Measurements from ENCODE around the gene GIMAP5. TPM values are rescaled to one million over a fixed set of nuclear protein-coding genes. Genes with fewer than 3 reads are reported as not detected.
A peak's percentile ranks its signal among the peaks of the same experiment; 100 is the strongest.

Gene GIMAP5
- total and polyA plus RNA-seq, 5 experiments from 2014 or later: 320 to 506 (median 364) TPM

DNA sequence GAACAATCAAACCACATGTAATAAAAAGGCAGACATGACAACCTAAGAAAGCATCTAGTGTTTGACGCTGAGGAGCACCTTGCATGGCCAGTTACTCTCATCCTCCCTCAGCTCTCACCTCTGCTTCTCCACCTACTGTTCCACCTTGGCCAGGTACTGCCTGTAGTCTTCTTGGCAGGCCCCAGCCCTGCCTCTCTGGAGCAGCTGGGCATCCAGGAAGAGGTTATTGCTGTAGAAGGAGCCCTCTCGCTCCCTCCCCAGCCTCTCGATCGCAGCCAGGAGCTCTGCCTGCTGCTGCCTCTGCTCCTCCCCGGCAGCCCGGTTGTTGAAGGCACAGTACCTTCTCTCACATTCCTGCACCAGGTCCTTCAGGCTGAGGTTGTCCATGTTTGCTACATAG, 9.7 kb downstream of the GIMAP5 start:
- DNase-seq: peak in 1 of 10 donors; percentile 30
- Mint-ChIP-seq H3K9me3 (no peaks in the 10 kb centered on the region), H3K4me3 (peak overlapping the region; percentile 56 to 88 (median 74)), H3K27me3 (no peaks in the 10 kb centered on the region), H3K36me3 (peaks cover 19 to 44% (median 35%) of the 10 kb centered on the region in 3 donors), H3K27ac (peak overlapping the region; percentile 89 to 100 (median 95)), H3K4me1 (peaks cover 59 to 95% (median 92%) of the 10 kb centered on the region in 4 donors)
- POLR2A ChIA-PET: interaction anchor here (0.7 to 16.2 kb wide), 25 partner anchors 7 to 303 kb away, joined by 3 to 245 read pairs (median 5); partner anchors contain the start of genes GIMAP1, GIMAP2, GIMAP4 and GIMAP5
- peak; percentile 49 to 61 for ATAC-seq

DNA sequence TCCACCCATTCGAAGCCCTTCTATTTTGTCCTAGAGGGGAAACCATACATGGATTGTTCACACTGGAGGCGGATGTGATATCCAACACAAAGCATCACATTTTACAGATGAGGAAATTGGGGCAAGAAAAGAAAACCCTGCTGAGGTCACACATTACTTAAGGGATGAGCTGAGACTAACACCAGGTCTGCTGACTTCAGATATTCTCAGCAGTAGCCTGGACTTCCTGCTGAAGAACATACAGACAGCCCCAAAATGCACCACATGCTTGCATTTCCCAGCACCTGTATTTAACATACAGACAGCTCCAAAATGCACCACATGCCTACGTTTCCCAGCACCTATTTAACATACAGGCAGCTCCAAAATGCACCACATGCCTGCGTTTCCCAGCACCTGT, 11.2 kb downstream of the GIMAP5 start:
- Mint-ChIP-seq H3K27me3 (no peaks in the 10 kb centered on the region), H3K27ac (peak overlapping the region; percentile 89 to 100 (median 95)), H3K4me3 (peak overlapping the region; percentile 16 to 88 (median 69)), H3K36me3 (peaks cover 8 to 30% (median 21%) of the 10 kb centered on the region in 3 donors), H3K9me3 (no peaks in the 10 kb centered on the region), H3K4me1 (peaks cover 51 to 93% (median 90%) of the 10 kb centered on the region in 4 donors)
- ATAC-seq (peak; percentile 37 to 61), DNase-seq (peak in 1 of 10 donors; percentile 57)
- POLR2A ChIA-PET: interaction anchor here (0.5 to 16.2 kb wide), 10 partner anchors 10 to 381 kb away, joined by 3 to 245 read pairs (median 18); partner anchors contain the start of genes GIMAP1, GIMAP2, GIMAP4 and GIMAP5

DNA sequence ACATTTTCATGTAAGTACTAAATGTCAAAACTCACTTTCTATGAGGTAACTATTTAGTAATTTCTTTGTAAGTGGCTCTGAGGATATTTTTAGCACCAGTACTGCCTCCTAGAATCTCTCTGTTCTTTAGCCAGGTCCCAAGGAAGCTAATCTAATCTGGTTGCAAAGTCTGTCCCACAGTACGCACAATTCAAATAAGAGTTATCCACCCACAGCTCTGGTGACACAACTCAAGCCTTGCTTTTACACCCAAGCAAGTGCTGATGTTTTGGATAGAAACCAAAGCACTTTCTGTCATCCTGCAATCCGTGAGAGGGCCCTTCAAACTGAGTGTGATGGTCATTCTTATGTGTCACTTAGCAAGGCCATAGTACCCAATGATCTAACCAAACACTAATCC, 14.5 kb downstream of the GIMAP5 start:
- H3K27ac Mint-ChIP-seq: peak overlapping the region in 9 of 10 donors; percentile 12 to 97 (median 84)
- POLR2A ChIA-PET: interaction anchor here (0.7 to 16.2 kb wide), 10 partner anchors 8 to 345 kb away, joined by 3 to 245 read pairs (median 4); partner anchors contain the start of genes GIMAP5, GIMAP6, GIMAP7 and GIMAP8
- H3K4me3 Mint-ChIP-seq: peak overlapping the region in 4 of 10 donors; percentile 23 to 34 (median 25)
- H3K36me3 Mint-ChIP-seq: peaks cover 0 to under 1% (median 0%) of the 10 kb centered on the region in 3 donors
- peaks cover 0 to 2% (median 0%) of the 10 kb centered on the region in 9 donors for H3K9me3 Mint-ChIP-seq
- peaks cover 45 to 93% (median 87%) of the 10 kb centered on the region in 4 donors for H3K4me1 Mint-ChIP-seq
- DNase-seq (no peak), ATAC-seq (no peak)
- peaks cover 0 to 2% (median 0%) of the 10 kb centered on the region in 5 donors for H3K27me3 Mint-ChIP-seq

DNA sequence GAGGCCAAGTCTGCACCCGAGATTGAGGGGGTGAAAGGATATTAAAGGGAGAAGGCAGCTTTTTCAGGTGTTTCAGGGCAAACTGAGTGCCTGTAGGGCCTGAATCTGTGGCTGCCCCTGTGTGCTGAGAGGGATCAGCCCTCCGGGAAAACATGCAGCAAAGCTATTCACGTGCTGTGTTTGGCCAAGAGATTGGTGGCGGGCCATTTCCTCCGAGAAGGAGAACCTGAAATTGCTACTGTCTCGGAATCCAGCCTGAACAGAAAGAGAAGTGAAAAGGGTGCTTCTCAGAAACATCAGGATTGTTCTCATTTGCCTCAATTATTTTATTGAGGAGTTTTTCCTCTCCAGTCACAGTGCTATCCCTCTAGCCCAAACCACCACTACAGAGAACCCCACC, 16.0 kb downstream of the GIMAP5 start:
- Mint-ChIP-seq H3K4me1 (peaks cover 38 to 85% (median 79%) of the 10 kb centered on the region in 4 donors), H3K27ac (peak overlapping the region; percentile 83 to 97 (median 94)), H3K27me3 (peaks cover 0 to 2% (median 0%) of the 10 kb centered on the region in 5 donors), H3K4me3 (peak overlapping the region in 7 of 10 donors; percentile 20 to 73 (median 59)), H3K36me3 (no peaks in the 10 kb centered on the region), H3K9me3 (peaks cover 0 to 2% (median 0%) of the 10 kb centered on the region in 9 donors)
- no peak for ATAC-seq
- no peak for DNase-seq
- POLR2A ChIA-PET: interaction anchor here (0.8 to 6.5 kb wide), 11 partner anchors 9 to 304 kb away, joined by 3 to 143 read pairs (median 6); partner anchors contain the start of genes GIMAP1, GIMAP2, GIMAP4 and GIMAP5

DNA sequence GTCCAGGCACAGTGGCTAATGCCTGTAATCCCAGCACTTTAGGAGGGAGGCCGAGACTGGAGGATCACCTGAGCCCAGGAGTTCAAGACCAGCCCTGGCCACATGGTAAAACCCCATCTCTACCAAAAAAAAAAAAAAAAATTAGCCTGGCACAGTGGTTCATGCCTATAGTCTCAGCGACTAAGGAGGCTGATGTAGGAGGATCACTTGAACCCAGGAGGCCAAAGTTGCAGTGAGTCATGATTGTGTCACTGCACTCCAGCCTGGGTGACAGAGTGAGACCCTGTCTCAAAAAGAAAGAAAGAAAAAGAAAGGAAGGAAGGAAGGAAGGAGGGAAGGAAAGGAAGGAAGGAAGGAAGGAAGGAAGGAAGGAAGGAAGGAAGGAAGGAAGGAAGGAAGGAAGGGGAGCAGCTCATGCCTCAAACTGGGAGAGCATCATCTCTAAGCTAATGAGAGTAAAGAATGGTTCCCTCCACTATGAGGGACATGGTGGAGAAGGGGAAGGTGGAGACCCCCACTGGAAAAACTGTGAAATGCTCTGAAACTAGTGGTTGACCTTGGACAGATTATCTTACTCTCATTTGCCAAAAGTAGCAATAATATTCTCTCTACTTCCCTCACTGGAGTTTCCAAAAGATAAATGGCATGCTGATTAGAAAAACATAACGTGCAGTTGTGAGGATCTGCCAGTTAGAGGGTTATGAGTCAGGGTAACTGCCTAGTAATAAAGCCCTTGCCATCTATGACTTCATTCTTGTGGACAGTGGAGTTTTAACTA, 16.8 kb downstream of the GIMAP5 start:
- H3K27me3 Mint-ChIP-seq: peaks cover 0 to 2% (median 0%) of the 10 kb centered on the region in 5 donors
- H3K4me1 Mint-ChIP-seq: peaks cover 35 to 77% (median 71%) of the 10 kb centered on the region in 4 donors
- H3K9me3 Mint-ChIP-seq: peaks cover 0 to 2% (median 0%) of the 10 kb centered on the region in 9 donors
- H3K4me3 Mint-ChIP-seq: peak overlapping the region in 9 of 10 donors; percentile 36 to 78 (median 63)
- DNase-seq (peak in 1 of 10 donors; percentile 60), ATAC-seq (peak in 1 of 2 donors; percentile 10)
- peak overlapping the region; percentile 66 to 97 (median 94) for H3K27ac Mint-ChIP-seq
- POLR2A ChIA-PET: interaction anchor here (1.0 to 6.5 kb wide), 13 partner anchors 10 to 388 kb away, joined by 3 to 143 read pairs (median 10); partner anchors contain the start of genes GIMAP4, GIMAP5, GIMAP6 and GIMAP7
- no peaks in the 10 kb centered on the region for H3K36me3 Mint-ChIP-seq

DNA sequence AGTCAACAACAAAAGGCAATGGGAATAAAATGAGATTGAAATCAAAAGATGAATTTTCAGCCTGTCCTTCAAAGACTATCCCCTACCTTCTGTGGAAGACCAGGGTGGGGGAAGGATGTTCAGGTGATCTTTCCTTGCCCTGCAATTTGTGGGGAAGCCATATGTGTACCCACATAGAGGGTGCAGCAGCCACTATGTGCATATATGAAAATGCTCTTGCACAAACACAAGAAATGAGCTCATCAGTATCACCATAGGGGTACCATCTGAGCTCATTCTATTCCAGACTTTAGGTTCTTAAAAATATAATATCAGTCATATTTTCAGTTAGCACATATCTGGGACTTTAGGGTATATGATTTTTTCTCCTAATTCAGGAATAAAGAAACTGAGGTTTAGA, 17.7 kb downstream of the GIMAP5 start:
- ATAC-seq: peak; percentile 19 to 41
- Mint-ChIP-seq H3K27ac (peak overlapping the region; percentile 94 to 100 (median 96)), H3K36me3 (no peaks in the 10 kb centered on the region), H3K4me1 (peaks cover 32 to 67% (median 62%) of the 10 kb centered on the region in 4 donors), H3K9me3 (peaks cover 0 to 2% (median 0%) of the 10 kb centered on the region in 9 donors), H3K27me3 (peaks cover 0 to 2% (median 0%) of the 10 kb centered on the region in 5 donors), H3K4me3 (peak overlapping the region; percentile 52 to 88 (median 83))
- POLR2A ChIA-PET: interaction anchor here (0.7 to 6.5 kb wide), 40 partner anchors 11 to 389 kb away, joined by 3 to 143 read pairs (median 7); partner anchors contain the start of genes GIMAP1, GIMAP2, GIMAP4 and GIMAP5
- no peak for DNase-seq

DNA sequence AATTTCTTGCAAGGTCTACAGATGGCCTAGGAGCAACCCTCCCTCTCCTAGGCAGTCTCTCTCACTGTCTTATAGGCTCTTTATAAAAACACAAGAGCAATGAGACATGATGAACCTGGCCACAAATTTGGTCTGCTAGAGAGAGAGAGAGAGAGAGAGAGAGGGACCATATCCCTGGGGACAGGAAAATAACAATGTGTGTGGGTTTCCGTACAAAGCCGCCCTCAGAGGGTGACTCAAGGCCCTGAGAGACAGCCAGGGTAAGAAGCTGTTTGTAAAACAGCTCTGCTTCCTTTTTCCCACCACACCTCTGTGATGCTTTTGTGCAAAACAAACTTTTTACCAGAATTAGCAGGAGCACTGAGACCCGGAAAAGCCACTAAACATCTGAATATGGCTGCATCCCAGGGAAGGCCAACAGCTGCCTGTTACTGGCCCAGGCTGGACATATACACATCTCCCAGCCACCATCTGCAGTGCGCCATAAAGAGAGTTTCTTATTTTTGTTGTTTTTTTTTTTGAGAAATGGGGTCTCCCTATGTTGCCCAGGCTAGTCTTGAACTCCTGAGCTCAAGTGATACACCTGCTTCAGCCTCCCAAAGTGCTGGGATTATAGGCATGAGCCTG, 18.4 kb downstream of the GIMAP5 start:
- Mint-ChIP-seq H3K27me3 (peaks cover 0 to 2% (median 0%) of the 10 kb centered on the region in 5 donors), H3K4me3 (peak overlapping the region; percentile 52 to 88 (median 83)), H3K4me1 (peaks cover 27 to 61% (median 55%) of the 10 kb centered on the region in 4 donors), H3K9me3 (peaks cover 0 to 2% (median 0%) of the 10 kb centered on the region in 9 donors), H3K27ac (peak overlapping the region; percentile 94 to 100 (median 96)), H3K36me3 (peaks cover 0 to 6% (median 0%) of the 10 kb centered on the region in 3 donors)
- POLR2A ChIA-PET: interaction anchor here (0.6 to 6.5 kb wide), 46 partner anchors 11 to 677 kb away, joined by 3 to 143 read pairs (median 6); partner anchors contain the start of genes GIMAP1, GIMAP2, GIMAP4 and GIMAP5
- ATAC-seq (peak; percentile 83 to 85), DNase-seq (peak in 9 of 10 donors; percentile 56 to 92 (median 72))

DNA sequence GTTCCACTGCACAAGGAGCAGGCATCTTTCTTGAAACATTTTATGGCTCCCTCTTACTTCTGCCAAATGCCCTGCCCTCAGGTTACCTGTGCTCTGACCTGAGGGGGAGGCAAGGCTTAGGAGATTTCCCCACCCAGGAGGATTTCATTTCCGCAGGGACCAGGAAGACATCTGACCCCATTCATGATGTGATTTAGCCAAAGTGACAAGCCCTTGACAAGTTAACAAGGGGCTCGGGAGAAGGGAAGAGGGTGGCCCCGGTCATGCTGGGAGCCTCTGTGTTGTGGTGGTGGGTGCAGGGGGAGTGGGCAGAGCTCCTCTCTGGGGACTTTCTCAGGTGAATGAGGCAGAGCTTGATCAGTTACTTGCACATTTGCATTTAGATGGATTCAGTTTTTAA, 18.9 kb downstream of the GIMAP5 start:
- Mint-ChIP-seq H3K36me3 (peaks cover 0 to 7% (median 0%) of the 10 kb centered on the region in 3 donors), H3K27me3 (peaks cover 0 to 2% (median 0%) of the 10 kb centered on the region in 5 donors), H3K27ac (peak overlapping the region; percentile 94 to 100 (median 96)), H3K4me3 (peak overlapping the region; percentile 38 to 88 (median 83)), H3K4me1 (peaks cover 26 to 55% (median 52%) of the 10 kb centered on the region in 4 donors), H3K9me3 (peaks cover 0 to 2% (median under 1%) of the 10 kb centered on the region in 9 donors)
- ATAC-seq: peak; percentile 12 to 39
- POLR2A ChIA-PET: interaction anchor here (0.6 to 6.5 kb wide), 41 partner anchors 12 to 677 kb away, joined by 3 to 143 read pairs (median 7); partner anchors contain the start of genes GIMAP1, GIMAP2, GIMAP4 and GIMAP5
- DNase-seq: peak in 1 of 10 donors; percentile 35

DNA sequence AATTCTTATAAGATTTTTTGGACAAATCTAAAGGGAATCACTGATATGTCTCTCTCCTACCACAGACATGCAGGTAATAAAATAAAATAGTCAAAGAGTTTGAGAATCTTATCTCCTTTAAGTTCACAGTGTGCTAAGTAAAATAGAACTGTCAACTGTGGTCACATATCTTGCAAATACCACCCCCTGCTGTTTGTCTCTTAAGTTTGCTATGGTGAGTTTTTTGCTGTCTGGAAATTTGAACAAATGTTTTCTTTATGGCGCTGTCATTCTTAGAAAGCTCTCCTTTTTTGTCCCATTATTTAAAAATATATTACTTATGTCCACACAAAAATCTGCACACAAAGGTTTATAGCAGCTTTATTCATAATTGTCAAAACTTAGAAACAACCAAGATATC, 19.6 kb downstream of the GIMAP5 start:
- Mint-ChIP-seq H3K9me3 (peaks cover 0 to 8% (median 2%) of the 10 kb centered on the region in 9 donors), H3K27me3 (peaks cover 0 to 2% (median 0%) of the 10 kb centered on the region in 5 donors), H3K36me3 (peaks cover 0 to 12% (median 0%) of the 10 kb centered on the region in 3 donors), H3K27ac (peak overlapping the region; percentile 94 to 100 (median 96)), H3K4me1 (peaks cover 24 to 52% (median 49%) of the 10 kb centered on the region in 4 donors), H3K4me3 (peak overlapping the region; percentile 38 to 88 (median 83))
- ATAC-seq (peak; percentile 13 to 47), DNase-seq (peak in 4 of 10 donors; percentile 54 to 74 (median 70))
- POLR2A ChIA-PET: interaction anchor here (0.6 to 6.5 kb wide), 18 partner anchors 13 to 306 kb away, joined by 3 to 143 read pairs (median 32); partner anchors contain the start of genes GIMAP1, GIMAP2, GIMAP4 and GIMAP5

DNA sequence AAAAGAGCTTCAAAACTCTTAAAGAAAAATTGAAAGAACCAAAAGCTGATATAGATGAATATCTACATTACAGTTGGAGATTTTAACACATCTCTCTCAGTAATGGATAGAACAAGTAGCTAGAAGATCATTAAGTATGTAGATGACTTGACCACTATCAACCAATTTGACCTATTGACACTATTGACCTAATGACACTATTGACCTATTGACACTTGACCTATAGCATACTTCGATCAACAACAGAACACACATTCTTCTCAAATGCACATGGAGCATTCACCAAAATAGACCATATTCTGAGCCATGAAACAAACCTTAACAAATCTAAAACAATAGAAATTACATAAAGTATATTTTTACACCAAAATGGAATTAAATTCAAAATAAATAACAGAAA, 22.3 kb downstream of the GIMAP5 start:
- POLR2A ChIA-PET: interaction anchor here (0.7 to 1.9 kb wide), 10 partner anchors 22 to 245 kb away, joined by 3 to 7 read pairs (median 3); partner anchors contain the start of genes GIMAP1, GIMAP2, GIMAP5 and GIMAP7
- H3K4me3 Mint-ChIP-seq: no peak overlapping the region
- DNase-seq: no peak

DNA sequence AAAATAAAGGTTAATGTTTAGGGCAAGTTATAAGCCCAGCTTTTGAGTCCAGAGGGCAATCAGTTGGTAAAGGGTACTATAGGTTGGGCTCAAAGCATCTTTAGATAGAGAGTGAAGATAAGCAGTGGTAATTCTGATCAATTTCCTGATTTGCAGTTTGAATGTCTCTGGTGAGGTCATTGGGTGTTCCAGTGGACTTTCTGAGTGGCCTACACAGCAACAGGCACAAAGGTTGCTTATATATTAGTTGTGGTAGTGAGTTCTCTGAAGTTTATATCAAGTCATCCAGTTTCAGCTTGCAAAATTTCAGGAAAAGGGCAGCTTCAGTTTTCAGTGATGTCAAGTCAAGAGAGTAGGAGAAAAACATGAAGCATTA, 29.1 kb downstream of the GIMAP5 start:
- Mint-ChIP-seq H3K4me3 (no peak overlapping the region), H3K9me3 (peaks cover 0 to 6% (median 0%) of the 10 kb centered on the region in 9 donors), H3K27ac (peak overlapping the region in 1 of 10 donors; percentile 9), H3K4me1 (peaks cover 0 to 2% (median 0%) of the 10 kb centered on the region in 4 donors), H3K36me3 (peaks cover 0 to 5% (median 0%) of the 10 kb centered on the region in 3 donors), H3K27me3 (no peaks in the 10 kb centered on the region)
- POLR2A ChIA-PET: no interaction called here
- no peak for DNase-seq
- no peak for ATAC-seq

More for the DNA sequence above, 22.3 kb downstream of the GIMAP5 start:
- Mint-ChIP-seq H3K27ac (peak overlapping the region in 1 of 10 donors; percentile 37), H3K27me3 (peaks cover 0 to 2% (median 0%) of the 10 kb centered on the region in 5 donors), H3K36me3 (peaks cover 0 to 12% (median 0%) of the 10 kb centered on the region in 3 donors), H3K9me3 (peaks cover 0 to 8% (median 2%) of the 10 kb centered on the region in 9 donors), H3K4me1 (peaks cover 15 to 28% (median 27%) of the 10 kb centered on the region in 4 donors)
- no peak for ATAC-seq

All from naive thymus-derived CD8-positive, alpha-beta T cell (primary cell).